Fibroblast of villous mesenchyme (primary cell): ENCODE results near the gene SERGEF. TPM values are rescaled to one million over a fixed set of nuclear protein-coding genes. Genes with fewer than 3 reads are reported as not detected.

Experiments used
- DNase-seq: peaks from one replicate; pipeline ENCODE4 v3.0.0-alpha.2; 2010; ENCODE audit warnings: low read depth
- H3K4me3 ChIP-seq: 2 replicates; pipeline ENCODE4 v1.5.1; 2011; ENCODE audit warnings: low read depth, mild to moderate bottlenecking, low read length
- total RNA-seq: library from RNA; depleted of rRNA; stranded (reverse); fragments of >200 nt; gene quantifications from 2 replicates; pipeline ENCODE4 v1.2.3, GENCODE V29; 2012
- TF ChIP-seq, protein P1 (sequence below): IDR thresholded peaks from 2 replicates; pipeline ENCODE4 v1.5.1; 2012; ENCODE audit warnings: low read depth, mild to moderate bottlenecking, low read length; ENCODE audit not compliant: insufficient read depth

The SERGEF gene
- total RNA-seq, 1 donor = 21.2 TPM

GRCh38 chr11:18012122-18012905, 533 bp downstream of the SERGEF start:
- peak overlapping the region; percentile 88 for H3K4me3 ChIP-seq
- peak; percentile 18 for DNase-seq
- TF ChIP-seq, protein P1, sequence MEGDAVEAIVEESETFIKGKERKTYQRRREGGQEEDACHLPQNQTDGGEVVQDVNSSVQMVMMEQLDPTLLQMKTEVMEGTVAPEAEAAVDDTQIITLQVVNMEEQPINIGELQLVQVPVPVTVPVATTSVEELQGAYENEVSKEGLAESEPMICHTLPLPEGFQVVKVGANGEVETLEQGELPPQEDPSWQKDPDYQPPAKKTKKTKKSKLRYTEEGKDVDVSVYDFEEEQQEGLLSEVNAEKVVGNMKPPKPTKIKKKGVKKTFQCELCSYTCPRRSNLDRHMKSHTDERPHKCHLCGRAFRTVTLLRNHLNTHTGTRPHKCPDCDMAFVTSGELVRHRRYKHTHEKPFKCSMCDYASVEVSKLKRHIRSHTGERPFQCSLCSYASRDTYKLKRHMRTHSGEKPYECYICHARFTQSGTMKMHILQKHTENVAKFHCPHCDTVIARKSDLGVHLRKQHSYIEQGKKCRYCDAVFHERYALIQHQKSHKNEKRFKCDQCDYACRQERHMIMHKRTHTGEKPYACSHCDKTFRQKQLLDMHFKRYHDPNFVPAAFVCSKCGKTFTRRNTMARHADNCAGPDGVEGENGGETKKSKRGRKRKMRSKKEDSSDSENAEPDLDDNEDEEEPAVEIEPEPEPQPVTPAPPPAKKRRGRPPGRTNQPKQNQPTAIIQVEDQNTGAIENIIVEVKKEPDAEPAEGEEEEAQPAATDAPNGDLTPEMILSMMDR = no peak

DNA sequence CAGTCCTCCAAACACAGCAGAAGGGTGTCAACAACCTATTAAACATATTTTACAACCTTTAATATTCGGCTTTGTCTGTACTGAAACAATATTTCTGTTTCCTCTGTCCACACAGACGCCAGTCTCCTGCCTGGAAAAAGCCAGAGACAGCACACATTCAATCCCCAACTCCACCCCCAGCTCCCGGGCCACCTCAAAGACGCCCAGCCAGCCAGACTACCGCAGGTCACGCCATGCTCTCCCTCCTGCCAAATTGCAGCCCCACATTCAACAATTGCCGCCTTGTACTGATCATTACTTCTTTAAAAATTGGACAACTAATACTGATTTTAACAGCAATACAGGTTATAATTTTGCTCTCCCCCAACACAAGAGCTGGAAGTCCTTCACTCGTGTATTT, 1.2 kb downstream of the SERGEF start:
- TF ChIP-seq, protein P1 = no peak

DNA sequence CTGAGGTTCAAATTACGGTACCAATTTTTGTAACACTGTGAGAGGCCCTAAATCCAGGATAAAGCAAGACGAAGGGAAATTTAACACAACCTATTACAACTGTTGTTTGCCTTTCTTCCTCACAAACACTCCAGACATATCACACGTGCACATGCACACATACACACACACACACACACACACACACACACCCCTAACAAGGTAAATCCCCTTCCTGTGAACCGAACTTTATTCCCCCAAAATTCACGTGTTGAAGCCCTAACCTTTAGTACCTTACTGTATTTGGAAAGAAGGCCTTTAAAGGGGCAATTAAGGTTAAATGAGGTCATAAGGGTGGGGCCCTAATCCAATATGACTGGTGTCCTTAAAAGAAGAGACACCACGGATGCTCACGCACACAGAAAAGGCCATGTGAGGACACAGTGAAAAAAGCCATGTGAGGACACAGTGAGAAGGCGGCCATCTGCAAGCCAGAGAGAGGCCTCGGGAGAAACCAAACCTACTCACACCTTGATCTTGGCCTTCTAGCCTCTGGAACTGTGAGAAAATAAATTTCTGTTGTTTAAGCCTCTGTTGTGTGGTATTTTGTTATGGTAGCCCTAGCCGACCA, 1.8 kb downstream of the SERGEF start:
- DNase-seq = no peak
- TF ChIP-seq, protein P1 = no peak
- no peak overlapping the region for H3K4me3 ChIP-seq

More for the DNA sequence above, 1.2 kb downstream of the SERGEF start:
- H3K4me3 ChIP-seq = peak overlapping the region; percentile 88
- DNase-seq = no peak

GRCh38 chr11:18010121-18010670, 2.7 kb downstream of the SERGEF start:
- TF ChIP-seq, protein P1 = no peak
- no peak for DNase-seq
- no peak overlapping the region for H3K4me3 ChIP-seq

DNA sequence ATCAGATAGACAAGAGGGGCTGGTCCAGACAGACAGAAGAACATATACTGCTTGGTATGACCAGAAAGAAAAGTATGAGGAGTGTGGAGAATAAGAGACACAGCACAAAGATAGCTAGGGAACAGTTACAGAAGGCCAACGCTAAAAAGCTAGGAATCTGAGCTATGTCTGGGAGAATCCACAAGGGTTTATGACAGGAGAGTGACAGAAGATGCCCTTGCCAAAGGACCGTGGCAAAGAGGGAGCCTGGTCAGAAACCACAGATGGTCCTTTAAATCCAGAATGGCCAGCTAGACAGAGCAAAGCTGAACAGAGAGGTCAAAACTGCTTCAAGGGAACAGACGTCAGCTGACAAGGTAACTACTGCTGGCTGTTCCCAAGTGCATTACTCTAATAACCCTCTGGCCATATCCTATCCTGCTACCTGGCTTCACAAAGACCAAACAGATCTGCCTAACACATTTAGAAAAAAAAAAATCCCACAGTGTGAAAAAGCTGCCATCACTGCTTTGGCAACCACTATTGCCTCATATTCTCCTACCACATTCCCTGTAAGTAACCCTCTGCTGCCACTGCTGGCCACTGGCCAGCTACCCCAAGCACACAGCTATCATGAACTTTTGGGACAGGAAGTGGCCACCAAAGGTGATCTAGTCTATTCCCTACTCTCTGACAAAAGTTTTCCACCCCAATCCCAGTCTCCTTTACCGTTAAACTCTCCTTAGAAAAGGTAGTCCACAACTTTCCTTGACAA, 7.3 kb downstream of the SERGEF start:
- TF ChIP-seq, protein P1 = no peak
- peak; percentile 22 for DNase-seq

GRCh38 chr11:18001191-18001590, 11.7 kb downstream of the SERGEF start:
- TF ChIP-seq, protein P1 = no peak
- DNase-seq = no peak

More for the DNA sequence above, 7.3 kb downstream of the SERGEF start:
- H3K4me3 ChIP-seq = no peak overlapping the region

More at GRCh38 chr11:18001191-18001590, 11.7 kb downstream of the SERGEF start:
- H3K4me3 ChIP-seq = no peak overlapping the region
